Endothelial cell (in vitro differentiated cells): ENCODE measurements around the gene SLC9A1. TPM values are rescaled to one million over a fixed set of nuclear protein-coding genes. Genes with fewer than 3 reads are reported as not detected.

Experiments used
- DNase-seq: peaks from one replicate; pipeline ENCODE4 v3.0.0; 2021; ENCODE audit warnings: low spot score
- H3K27ac Mint-ChIP-seq: one replicate; pipeline ENCODE4 v1.8.0; 2021; ENCODE audit warnings: mixed read lengths, inconsistent platforms; ENCODE audit not compliant: unreplicated experiment
- H3K27me3 Mint-ChIP-seq: one replicate; pipeline ENCODE4 v1.8.0; 2021; ENCODE audit warnings: mild to moderate bottlenecking, moderate library complexity, mixed read lengths, inconsistent platforms; ENCODE audit not compliant: unreplicated experiment
- H3K36me3 Mint-ChIP-seq: one replicate; pipeline ENCODE4 v1.8.0; 2021; ENCODE audit warnings: mild to moderate bottlenecking, low read depth, mixed read lengths, inconsistent platforms; ENCODE audit not compliant: unreplicated experiment
- H3K4me1 Mint-ChIP-seq: one replicate; pipeline ENCODE4 v1.8.0; 2021; ENCODE audit warnings: mild to moderate bottlenecking, mixed read lengths, inconsistent platforms; ENCODE audit not compliant: unreplicated experiment
- H3K4me3 Mint-ChIP-seq: one replicate; pipeline ENCODE4 v1.8.0; 2021; ENCODE audit warnings: mild to moderate bottlenecking, mixed read lengths, inconsistent platforms; ENCODE audit not compliant: unreplicated experiment
- H3K9me3 Mint-ChIP-seq: one replicate; pipeline ENCODE4 v1.8.0; 2021; ENCODE audit warnings: mixed read lengths, inconsistent platforms; ENCODE audit not compliant: unreplicated experiment
- CTCF ChIP-seq: fragments of 200-600 bp; sonication (generic); IDR thresholded peaks from one replicate; pipeline ENCODE4 v1.5.0; 2021; ENCODE audit warnings: antibody characterized with exemption; ENCODE audit not compliant: unreplicated experiment
- total RNA-seq: library from RNA; stranded (reverse); fragmentation: NEBNext Ultra II Directional; extraction: Animal tissue kit (Norgen Biotek cat#: 25700); gene quantifications from one replicate; pipeline ENCODE4 v1.2.1, GENCODE V29; 2021; ENCODE audit not compliant: unreplicated experiment

The SLC9A1 gene
- total RNA-seq, 1 donor from 2014 or later = 96.2 TPM

- Mint-ChIP-seq H3K36me3 (no peaks in the 10 kb centered on the region), H3K27me3 (no peaks in the 10 kb centered on the region), H3K9me3 (no peaks in the 10 kb centered on the region), H3K4me3 (no peak overlapping the region), H3K27ac (no peak overlapping the region), H3K4me1 (no peaks in the 10 kb centered on the region)
- no peak for DNase-seq
- no peak for TF ChIP-seq CTCF
These were observed 100.8 kb downstream of the SLC9A1 start for GRCh38 chr1:27053977-27054753.

- H3K4me1 Mint-ChIP-seq = peaks cover 3% of the 10 kb centered on the region
- H3K9me3 Mint-ChIP-seq = no peaks in the 10 kb centered on the region
- no peak for DNase-seq
- H3K27ac Mint-ChIP-seq = no peak overlapping the region
- no peak overlapping the region for H3K4me3 Mint-ChIP-seq
- H3K36me3 Mint-ChIP-seq = no peaks in the 10 kb centered on the region
- TF ChIP-seq CTCF = no peak
- H3K27me3 Mint-ChIP-seq = peaks cover 1% of the 10 kb centered on the region
These were observed 102.4 kb downstream of the SLC9A1 start for GRCh38 chr1:27052527-27052926.

- Mint-ChIP-seq H3K27ac (no peak overlapping the region), H3K4me1 (peaks cover 17% of the 10 kb centered on the region), H3K9me3 (no peaks in the 10 kb centered on the region), H3K27me3 (peaks cover 2% of the 10 kb centered on the region), H3K4me3 (no peak overlapping the region), H3K36me3 (no peaks in the 10 kb centered on the region)
- TF ChIP-seq CTCF = no peak
- no peak for DNase-seq
These were observed 105.3 kb downstream of the SLC9A1 start for GRCh38 chr1:27049607-27050006.

- Mint-ChIP-seq H3K27ac (no peak overlapping the region), H3K4me3 (no peak overlapping the region), H3K27me3 (peaks cover 2% of the 10 kb centered on the region), H3K36me3 (no peaks in the 10 kb centered on the region), H3K4me1 (peaks cover 19% of the 10 kb centered on the region), H3K9me3 (no peaks in the 10 kb centered on the region)
- no peak for DNase-seq
- TF ChIP-seq CTCF = no peak
These were observed 105.8 kb downstream of the SLC9A1 start for GRCh38 chr1:27049100-27049499.

Other genes with a start within 250 kb of the SLC9A1 start
- not detected for gene NR0B2, start 241.2 kb downstream of the SLC9A1 start, total RNA-seq
- 60.8 TPM for gene NUDC, start 233.4 kb downstream of the SLC9A1 start, total RNA-seq
- gene KDF1, start 194.7 kb downstream of the SLC9A1 start, total RNA-seq = 0.21 TPM
- gene TRNP1, start 161.4 kb downstream of the SLC9A1 start, total RNA-seq = 4.2 TPM
- 14.1 TPM for gene TENT5B, start 142.3 kb downstream of the SLC9A1 start, total RNA-seq
- 36.0 TPM for gene WDTC1, start 79.5 kb upstream of the SLC9A1 start, total RNA-seq
- 43.5 TPM for gene TMEM222, start 167.0 kb upstream of the SLC9A1 start, total RNA-seq
- 1.3 TPM for gene SYTL1, start 186.9 kb upstream of the SLC9A1 start, total RNA-seq
- gene MAP3K6, start 211.8 kb upstream of the SLC9A1 start, total RNA-seq = 35.7 TPM
- 132 TPM for gene FCN3, start 219.7 kb upstream of the SLC9A1 start, total RNA-seq
- 0.72 TPM for gene CD164L2, start 228.2 kb upstream of the SLC9A1 start, total RNA-seq
- 2.4 TPM for gene GPR3, start 237.5 kb upstream of the SLC9A1 start, total RNA-seq